ENCODE results near the gene HASPIN.

Gene HASPIN

DNA sequence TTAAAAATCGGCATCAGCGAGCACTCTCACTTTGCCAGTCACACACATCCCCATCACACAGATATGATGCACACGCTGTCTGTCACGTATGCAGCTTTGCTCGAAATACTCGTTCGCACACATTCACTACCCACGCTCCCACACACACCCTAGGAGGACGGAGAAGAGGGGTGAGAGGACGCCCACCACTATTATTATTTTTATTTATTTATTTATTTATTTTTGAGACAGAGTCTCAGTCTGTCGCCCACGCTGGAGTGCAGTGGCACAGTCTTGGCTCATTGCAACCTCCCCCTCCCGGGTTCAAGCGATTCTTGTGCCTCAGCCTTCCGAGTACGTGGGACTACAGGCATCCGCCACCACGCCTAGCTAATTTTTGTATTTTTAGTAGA is 30.4 kb downstream of the HASPIN start:
- no peaks in the 10 kb centered on the region for H3K4me1 ChIP-seq (ENCODE audit: control insufficient read depth, insufficient read depth, low read length, unreplicated experiment)
- H3K79me2 ChIP-seq (ENCODE audit: control insufficient read depth, insufficient read depth, low read length, unreplicated experiment): no peaks in the 10 kb centered on the region
- H2AFZ ChIP-seq (ENCODE audit: low read length, unreplicated experiment): no peak overlapping the region
- H3K4me3 ChIP-seq (ENCODE audit: low read depth, low read length): no peak overlapping the region
- no peak overlapping the region for H3K27ac ChIP-seq (ENCODE audit: low read depth, low read length)
- peaks cover 6% of the 10 kb centered on the region; the same call in 1 of the 2 replicates for H3K27me3 ChIP-seq (ENCODE audit: insufficient read depth, low read length)
- H3K36me3 ChIP-seq (ENCODE audit: insufficient read depth, low read length): no peaks in the 10 kb centered on the region

DNA sequence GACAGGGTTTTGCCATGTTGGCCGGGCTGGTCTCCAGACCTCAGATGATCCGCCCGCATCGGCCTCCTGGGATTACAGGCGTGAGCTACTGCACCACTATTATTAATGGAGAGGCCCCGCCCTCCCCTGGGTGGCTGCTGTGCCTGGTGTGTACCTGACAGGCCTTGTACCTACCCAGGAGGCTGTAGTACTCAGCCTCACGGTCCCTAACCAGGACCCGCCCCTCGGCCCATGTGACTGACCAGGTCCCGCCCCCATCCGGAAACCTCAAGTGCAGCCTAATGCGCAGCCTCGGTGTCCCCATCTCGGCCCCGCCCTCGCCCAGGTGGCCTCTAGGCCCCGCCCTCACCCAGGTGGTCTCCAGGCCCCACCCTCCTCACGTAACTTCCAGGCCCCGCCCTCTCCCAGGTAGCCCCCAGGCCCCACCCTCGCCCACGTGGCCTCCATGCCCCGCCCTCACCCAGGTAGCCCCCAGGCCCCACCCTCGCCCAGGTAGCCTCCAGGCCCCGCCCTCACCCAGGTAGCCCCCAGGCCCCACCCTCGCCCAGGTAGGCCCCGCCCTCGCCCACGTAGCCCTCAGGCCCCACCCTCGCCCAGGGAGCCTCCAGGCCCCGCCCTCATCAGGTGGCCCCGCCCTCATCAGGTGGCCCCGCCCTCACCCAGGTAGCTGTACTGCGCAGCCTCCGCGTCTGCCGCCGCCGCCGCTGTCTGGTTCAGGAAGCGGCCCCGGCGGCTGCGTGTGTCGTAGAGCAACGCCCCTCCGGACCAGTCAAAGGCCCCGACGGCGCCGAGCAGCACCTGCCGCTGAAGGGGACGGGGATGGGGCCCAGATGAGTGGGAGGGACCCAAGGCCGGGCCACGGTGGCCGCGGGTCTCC is 31.0 kb downstream of the HASPIN start:
- peaks cover 6% of the 10 kb centered on the region; the same call in 1 of the 2 replicates for H3K27me3 ChIP-seq (ENCODE audit: insufficient read depth, low read length)
- no peaks in the 10 kb centered on the region for H3K36me3 ChIP-seq (ENCODE audit: insufficient read depth, low read length)
- no peak overlapping the region for H3K27ac ChIP-seq (ENCODE audit: low read depth, low read length)
- no peak overlapping the region for H2AFZ ChIP-seq (ENCODE audit: low read length, unreplicated experiment)
- H3K4me3 ChIP-seq (ENCODE audit: low read depth, low read length): no peak overlapping the region
- no peaks in the 10 kb centered on the region for H3K79me2 ChIP-seq (ENCODE audit: control insufficient read depth, insufficient read depth, low read length, unreplicated experiment)
- H3K4me1 ChIP-seq (ENCODE audit: control insufficient read depth, insufficient read depth, low read length, unreplicated experiment): no peaks in the 10 kb centered on the region

DNA sequence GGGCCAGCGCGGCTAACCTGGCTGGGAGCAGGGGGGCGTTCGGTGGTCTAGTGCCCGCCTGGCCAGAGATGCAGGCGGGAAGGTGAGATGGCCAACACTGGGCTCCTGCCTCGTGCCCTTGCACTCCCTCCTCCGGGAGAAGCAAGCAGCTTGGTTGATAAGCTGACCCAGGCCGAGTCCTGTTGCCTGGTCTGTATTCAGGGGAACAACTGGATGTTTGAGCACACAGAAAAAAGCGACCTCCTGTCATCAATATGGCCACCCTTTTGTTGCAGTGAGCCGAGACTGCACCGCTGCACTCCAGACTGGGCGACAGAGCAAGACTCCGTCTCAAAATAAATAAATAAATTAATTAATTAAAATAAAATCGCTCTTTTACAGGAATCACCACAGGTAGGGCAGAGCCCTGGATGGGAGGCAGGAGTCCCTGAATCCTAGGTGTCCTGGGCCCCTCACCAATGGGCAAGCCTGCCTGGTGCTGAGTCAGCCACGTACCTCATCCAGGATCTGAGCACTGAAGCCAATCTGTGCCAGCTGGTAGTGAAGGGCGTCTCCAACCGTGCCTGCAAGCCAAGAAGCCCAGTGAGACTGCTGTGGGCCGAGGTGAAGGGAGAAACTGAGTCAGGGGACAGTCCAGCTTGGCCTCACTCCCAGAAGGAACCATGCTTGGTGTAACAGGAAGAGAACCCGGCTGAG is 31.8 kb downstream of the HASPIN start:
- H3K79me2 ChIP-seq (ENCODE audit: control insufficient read depth, insufficient read depth, low read length, unreplicated experiment): no peaks in the 10 kb centered on the region
- no peak overlapping the region for H3K27ac ChIP-seq (ENCODE audit: low read depth, low read length)
- no peak overlapping the region for H2AFZ ChIP-seq (ENCODE audit: low read length, unreplicated experiment)
- no peaks in the 10 kb centered on the region for H3K36me3 ChIP-seq (ENCODE audit: insufficient read depth, low read length)
- H3K4me1 ChIP-seq (ENCODE audit: control insufficient read depth, insufficient read depth, low read length, unreplicated experiment): no peaks in the 10 kb centered on the region
- H3K4me3 ChIP-seq (ENCODE audit: low read depth, low read length): no peak overlapping the region
- peaks cover 3% of the 10 kb centered on the region; the same call in 1 of the 2 replicates for H3K27me3 ChIP-seq (ENCODE audit: insufficient read depth, low read length)

DNA sequence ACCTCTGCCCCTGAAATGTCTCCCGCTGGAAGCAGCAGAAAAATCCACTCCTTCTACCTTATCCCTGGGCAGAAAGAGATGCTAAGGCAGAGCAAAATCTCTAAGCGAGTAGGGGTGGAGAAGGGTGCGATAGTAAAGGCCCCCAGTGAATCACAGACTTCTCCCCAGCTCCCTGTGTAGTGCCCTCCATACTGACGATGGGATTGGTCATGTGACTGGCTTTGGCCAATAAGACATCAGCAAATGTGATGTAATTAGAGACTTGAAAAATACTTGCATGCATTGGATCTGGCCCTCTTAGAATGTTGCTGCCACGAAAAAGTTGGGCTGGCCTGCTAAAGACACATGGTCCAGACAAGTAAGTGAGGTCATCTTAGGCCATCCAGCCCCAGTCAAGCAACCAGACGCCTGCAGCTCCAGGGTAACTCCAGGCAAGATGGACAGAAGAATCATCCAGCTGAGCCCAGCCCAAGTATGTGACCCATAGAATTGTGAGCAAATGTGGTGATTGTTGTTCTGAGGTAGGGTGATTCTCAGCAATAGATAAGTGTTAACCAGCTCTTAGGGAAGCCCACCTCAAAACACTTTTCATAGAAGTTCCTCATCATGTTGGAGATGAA is 36.0 kb downstream of the HASPIN start:
- Histone ChIP-seq H2AFZ (ENCODE audit: low read length, unreplicated experiment) (no peak overlapping the region), H3K27me3 (ENCODE audit: insufficient read depth, low read length) (no peaks in the 10 kb centered on the region), H3K36me3 (ENCODE audit: insufficient read depth, low read length) (no peaks in the 10 kb centered on the region), H3K4me3 (ENCODE audit: low read depth, low read length) (no peak overlapping the region), H3K79me2 (ENCODE audit: control insufficient read depth, insufficient read depth, low read length, unreplicated experiment) (no peaks in the 10 kb centered on the region), H3K27ac (ENCODE audit: low read depth, low read length) (no peak overlapping the region), H3K4me1 (ENCODE audit: control insufficient read depth, insufficient read depth, low read length, unreplicated experiment) (no peaks in the 10 kb centered on the region)

DNA sequence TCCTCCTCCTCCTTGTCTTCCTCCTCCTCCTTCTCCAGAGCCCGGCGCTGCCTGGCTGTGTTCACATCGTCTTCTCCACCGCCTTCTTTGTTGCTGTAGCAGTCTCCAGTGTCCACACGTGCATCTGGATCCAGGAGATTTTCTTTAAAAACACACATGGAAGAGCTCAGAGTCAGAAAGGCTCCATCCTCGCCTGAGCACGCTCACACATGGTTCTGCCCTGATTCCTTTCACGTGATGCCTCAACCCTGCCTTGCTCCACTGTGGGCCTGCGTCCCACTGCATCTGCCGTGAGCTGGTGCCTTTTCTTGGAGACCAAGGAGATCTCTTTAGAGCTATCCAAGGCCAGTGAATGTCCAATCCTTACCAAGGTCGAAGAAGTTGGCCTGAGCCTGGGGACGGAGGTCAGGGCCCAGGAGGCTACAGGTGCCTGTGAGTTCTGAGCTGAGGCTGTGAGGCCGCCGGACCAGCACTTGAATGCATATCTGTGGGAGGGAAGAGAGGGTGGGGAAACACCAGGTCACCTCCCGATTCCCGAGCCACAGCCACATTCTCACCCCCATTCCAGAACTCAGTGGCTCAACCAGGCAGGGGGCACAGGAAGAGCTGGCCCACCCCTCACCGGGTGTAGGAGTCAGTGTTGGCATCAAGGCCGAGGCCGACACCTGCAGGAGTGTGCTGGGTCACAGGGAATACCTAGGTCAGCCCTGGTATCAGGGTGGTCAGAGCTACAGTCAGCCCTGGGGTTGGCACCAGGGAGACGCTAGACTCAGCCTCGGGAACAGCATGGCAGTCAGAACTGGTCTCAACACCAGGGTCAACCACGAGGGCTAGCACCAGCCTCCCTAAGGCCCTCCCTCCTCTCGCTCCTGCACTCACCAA is 37.6 kb downstream of the HASPIN start:
- Histone ChIP-seq H3K27me3 (ENCODE audit: insufficient read depth, low read length) (no peaks in the 10 kb centered on the region), H3K4me3 (ENCODE audit: low read depth, low read length) (no peak overlapping the region), H3K79me2 (ENCODE audit: control insufficient read depth, insufficient read depth, low read length, unreplicated experiment) (no peaks in the 10 kb centered on the region), H3K27ac (ENCODE audit: low read depth, low read length) (no peak overlapping the region), H3K4me1 (ENCODE audit: control insufficient read depth, insufficient read depth, low read length, unreplicated experiment) (no peaks in the 10 kb centered on the region), H3K36me3 (ENCODE audit: insufficient read depth, low read length) (no peaks in the 10 kb centered on the region), H2AFZ (ENCODE audit: low read length, unreplicated experiment) (no peak overlapping the region)

DNA sequence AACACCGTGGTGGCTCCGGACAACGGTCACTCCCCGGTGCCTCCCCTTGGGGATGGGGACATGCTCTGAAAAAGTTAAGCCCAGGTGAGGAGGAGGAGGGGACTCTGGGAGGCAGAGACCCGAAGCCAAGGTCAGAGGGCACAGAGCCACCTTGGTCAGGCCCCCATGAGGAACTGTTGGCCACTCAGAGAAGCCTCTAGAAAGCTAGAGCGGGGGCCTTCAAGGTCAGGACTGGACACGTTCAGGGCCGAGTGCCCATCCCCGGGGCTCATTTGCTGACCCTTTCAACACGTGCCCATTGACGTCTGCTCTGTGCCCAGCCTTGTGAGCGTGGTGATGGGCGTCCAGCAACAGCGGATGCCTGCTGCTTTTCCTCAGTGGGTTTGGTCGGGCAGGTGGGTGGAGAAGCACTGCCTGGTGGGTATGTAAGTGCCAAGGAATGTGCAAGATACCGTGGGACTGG is 38.2 kb downstream of the HASPIN start:
- Histone ChIP-seq H2AFZ (ENCODE audit: low read length, unreplicated experiment) (no peak overlapping the region), H3K36me3 (ENCODE audit: insufficient read depth, low read length) (no peaks in the 10 kb centered on the region), H3K4me3 (ENCODE audit: low read depth, low read length) (no peak overlapping the region), H3K27ac (ENCODE audit: low read depth, low read length) (no peak overlapping the region), H3K79me2 (ENCODE audit: control insufficient read depth, insufficient read depth, low read length, unreplicated experiment) (no peaks in the 10 kb centered on the region), H3K27me3 (ENCODE audit: insufficient read depth, low read length) (no peaks in the 10 kb centered on the region), H3K4me1 (ENCODE audit: control insufficient read depth, insufficient read depth, low read length, unreplicated experiment) (no peaks in the 10 kb centered on the region)

DNA sequence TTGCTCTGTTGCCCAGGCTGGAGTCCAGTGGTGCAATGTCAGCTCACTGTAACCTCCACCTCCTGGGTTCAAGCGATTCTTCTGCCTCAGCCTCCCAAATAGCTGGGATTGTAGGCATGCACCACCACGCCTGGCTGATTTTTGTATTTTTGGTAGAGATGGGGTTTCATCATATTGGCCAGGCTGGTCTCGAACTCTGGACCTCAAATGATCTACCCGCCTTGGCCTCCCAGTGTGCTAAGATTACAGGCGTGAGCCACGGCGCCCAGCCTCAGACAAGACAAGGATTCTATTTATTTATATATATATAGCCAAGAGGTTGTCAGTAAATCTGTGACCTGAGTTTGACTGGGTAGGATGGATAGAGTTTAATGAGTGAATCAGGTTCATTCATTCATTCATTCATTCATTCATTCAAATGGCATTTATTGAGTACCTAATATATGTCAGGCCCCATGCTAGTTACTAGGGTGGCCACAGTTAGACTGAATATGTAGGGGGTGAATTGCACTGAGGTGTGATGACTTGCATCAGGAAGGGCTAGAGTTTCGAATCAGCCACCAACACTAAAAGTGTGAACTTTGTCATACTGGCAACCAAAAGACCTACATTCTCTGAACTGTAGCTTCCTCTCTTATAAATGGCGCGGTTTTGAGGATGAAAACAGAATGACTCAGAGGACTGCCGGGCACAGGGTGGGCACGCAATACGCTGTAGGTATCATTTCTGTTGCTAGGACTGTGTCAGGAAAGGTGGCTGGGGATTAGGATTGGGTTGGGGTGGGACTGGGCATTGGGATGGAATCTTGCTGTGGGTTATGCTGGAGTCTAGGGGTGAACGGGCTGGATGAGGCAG is 39.4 kb downstream of the HASPIN start:
- Histone ChIP-seq H3K27ac (ENCODE audit: low read depth, low read length) (no peak overlapping the region), H3K4me1 (ENCODE audit: control insufficient read depth, insufficient read depth, low read length, unreplicated experiment) (no peaks in the 10 kb centered on the region), H3K4me3 (ENCODE audit: low read depth, low read length) (no peak overlapping the region), H3K79me2 (ENCODE audit: control insufficient read depth, insufficient read depth, low read length, unreplicated experiment) (no peaks in the 10 kb centered on the region), H2AFZ (ENCODE audit: low read length, unreplicated experiment) (no peak overlapping the region), H3K36me3 (ENCODE audit: insufficient read depth, low read length) (no peaks in the 10 kb centered on the region), H3K27me3 (ENCODE audit: insufficient read depth, low read length) (no peaks in the 10 kb centered on the region)

DNA sequence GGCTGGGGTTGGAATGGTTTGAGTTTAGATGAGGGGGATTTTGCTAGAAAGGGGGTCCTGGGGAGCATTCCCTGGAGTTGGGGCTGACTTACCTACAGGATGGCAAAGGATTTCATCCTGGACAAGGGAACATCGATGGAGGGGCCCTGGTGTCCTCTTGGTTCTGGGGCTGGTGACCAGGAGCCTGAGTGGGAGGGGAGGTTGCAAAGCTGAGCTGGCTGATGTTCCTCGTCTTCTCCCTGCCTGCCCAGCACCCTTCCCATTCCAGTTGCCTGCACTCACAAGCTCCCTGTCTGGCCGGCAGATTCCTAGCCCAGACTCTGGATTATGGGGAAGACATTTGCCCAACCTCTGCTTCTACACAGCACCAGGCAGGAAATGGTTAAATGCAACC is 40.1 kb downstream of the HASPIN start:
- Histone ChIP-seq H3K27ac (ENCODE audit: low read depth, low read length) (no peak overlapping the region), H3K79me2 (ENCODE audit: control insufficient read depth, insufficient read depth, low read length, unreplicated experiment) (no peaks in the 10 kb centered on the region), H3K27me3 (ENCODE audit: insufficient read depth, low read length) (no peaks in the 10 kb centered on the region), H3K36me3 (ENCODE audit: insufficient read depth, low read length) (no peaks in the 10 kb centered on the region), H3K4me1 (ENCODE audit: control insufficient read depth, insufficient read depth, low read length, unreplicated experiment) (no peaks in the 10 kb centered on the region), H3K4me3 (ENCODE audit: low read depth, low read length) (no peak overlapping the region), H2AFZ (ENCODE audit: low read length, unreplicated experiment) (no peak overlapping the region)

DNA sequence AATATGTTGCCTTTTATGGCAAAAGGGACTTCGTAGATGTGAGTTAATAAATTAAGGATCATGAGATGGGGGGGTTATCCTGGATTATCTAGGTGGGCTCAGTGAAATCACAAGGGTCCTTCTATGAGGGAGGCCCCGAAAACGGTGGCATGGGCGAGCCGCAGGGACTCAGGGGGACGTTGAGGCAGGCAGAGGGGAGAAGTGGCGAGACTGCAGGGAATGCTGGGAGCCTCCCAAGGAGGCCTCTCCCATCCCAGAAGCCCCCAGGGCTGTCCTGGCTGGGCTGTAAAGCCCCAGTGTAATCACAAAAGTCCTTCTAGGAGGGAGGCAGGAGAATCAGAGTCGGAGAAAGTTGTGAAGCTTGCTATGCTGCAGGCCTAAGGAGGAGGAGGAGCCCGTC is 42.3 kb downstream of the HASPIN start:
- H3K79me2 ChIP-seq (ENCODE audit: control insufficient read depth, insufficient read depth, low read length, unreplicated experiment): no peaks in the 10 kb centered on the region
- no peaks in the 10 kb centered on the region for H3K36me3 ChIP-seq (ENCODE audit: insufficient read depth, low read length)
- no peaks in the 10 kb centered on the region for H3K4me1 ChIP-seq (ENCODE audit: control insufficient read depth, insufficient read depth, low read length, unreplicated experiment)
- H3K27ac ChIP-seq (ENCODE audit: low read depth, low read length): no peak overlapping the region
- H3K27me3 ChIP-seq (ENCODE audit: insufficient read depth, low read length): no peaks in the 10 kb centered on the region
- H3K4me3 ChIP-seq (ENCODE audit: low read depth, low read length): no peak overlapping the region
- H2AFZ ChIP-seq (ENCODE audit: low read length, unreplicated experiment): no peak overlapping the region

Measured in ACC112 (cell line).